Activated CD8-positive, alpha-beta memory T cell treated with anti-CD3 and anti-CD28 coated beads, Interleukin-2, amount 10 ng/mL, durations not matched to agents 7 days and 5 days (primary cell): ENCODE measurements around the gene TRAPPC10. TPM values are rescaled to one million over a fixed set of nuclear protein-coding genes. Genes with fewer than 3 reads are reported as not detected.

Experiments used
- ATAC-seq: fragments of 150-1000 bp; cut with Tn5 transposase; one replicate; pipeline ENCODE4 v1.10.0; 2021; ENCODE audit warnings: moderate library complexity
- CTCF ChIA-PET: fragments of 350-600 bp; sonication (Branson Sonifier 250); formaldehyde crosslinking; loops from one replicate; lab custom pipeline; 2021; ENCODE audit warnings: antibody characterized with exemption; lab: Charles Lee
- DNase-seq: peaks from one replicate; pipeline ENCODE4 v3.0.0-alpha.2; 2020
- H3K27ac Mint-ChIP-seq: one replicate; pipeline ENCODE4 v1.8.0; 2021; ENCODE audit warnings: mild to moderate bottlenecking, mixed read lengths
- H3K27me3 Mint-ChIP-seq: one replicate; pipeline ENCODE4 v1.8.0; 2021; ENCODE audit warnings: mixed read lengths
- H3K36me3 Mint-ChIP-seq: one replicate; pipeline ENCODE4 v1.8.0; 2021; ENCODE audit warnings: mild to moderate bottlenecking, mixed read lengths
- H3K4me1 Mint-ChIP-seq: one replicate; pipeline ENCODE4 v1.8.0; 2021; ENCODE audit warnings: mixed read lengths
- H3K4me3 Mint-ChIP-seq: one replicate; pipeline ENCODE4 v1.8.0; 2021; ENCODE audit warnings: mild to moderate bottlenecking, moderate library complexity, mixed read lengths
- H3K9me3 Mint-ChIP-seq: one replicate; pipeline ENCODE4 v1.8.0; 2022; ENCODE audit warnings: low read depth, mixed read lengths
- total RNA-seq, 2 experiments: library from RNA; stranded (reverse); gene quantifications; one replicate each; pipeline ENCODE4 v1.2.3, GENCODE V29; 2021

The TRAPPC10 gene
- total RNA-seq, 2 experiments from 2014 or later, result 71.5 to 71.7 TPM

GRCh38 chr21:43997766-43998742 is 14.1 kb upstream of the TRAPPC10 start:
- H3K4me1 Mint-ChIP-seq, result no peaks in the 10 kb centered on the region
- H3K4me3 Mint-ChIP-seq, result no peak overlapping the region
- H3K27me3 Mint-ChIP-seq, result peaks cover 13% of the 10 kb centered on the region
- DNase-seq, result no peak
- CTCF ChIA-PET, result interaction anchor here (0.8 to 1.4 kb wide), 3 partner anchors 18 to 189 kb away, joined by 3 to 5 read pairs (median 3); no protein-coding TSS in a partner anchor
- no peak for ATAC-seq
- H3K9me3 Mint-ChIP-seq, result no peaks in the 10 kb centered on the region
- H3K27ac Mint-ChIP-seq, result no peak overlapping the region
- H3K36me3 Mint-ChIP-seq, result no peaks in the 10 kb centered on the region

- H3K4me1 Mint-ChIP-seq, result no peaks in the 10 kb centered on the region
- CTCF ChIA-PET, result no interaction called here
- H3K9me3 Mint-ChIP-seq, result no peaks in the 10 kb centered on the region
Observed at GRCh38 chr21:44000360-44000759, 11.7 kb upstream of the TRAPPC10 start.

GRCh38 chr21:44002511-44002910 is 9.6 kb upstream of the TRAPPC10 start:
- Mint-ChIP-seq H3K27ac (no peak overlapping the region), H3K36me3 (no peaks in the 10 kb centered on the region), H3K9me3 (no peaks in the 10 kb centered on the region), H3K27me3 (peaks cover 4% of the 10 kb centered on the region), H3K4me3 (no peak overlapping the region), H3K4me1 (no peaks in the 10 kb centered on the region)
- DNase-seq (no peak), ATAC-seq (no peak)
- CTCF ChIA-PET, result interaction anchor here (1.3 kb wide), 1 partner anchor 10 kb away, joined by 3 read pairs; no protein-coding TSS in a partner anchor

More at GRCh38 chr21:44000360-44000759, 11.7 kb upstream of the TRAPPC10 start:
- H3K4me3 Mint-ChIP-seq, result no peak overlapping the region
- no peak for ATAC-seq
- no peak overlapping the region for H3K27ac Mint-ChIP-seq
- DNase-seq, result no peak
- H3K27me3 Mint-ChIP-seq, result peaks cover 11% of the 10 kb centered on the region
- H3K36me3 Mint-ChIP-seq, result no peaks in the 10 kb centered on the region

- H3K36me3 Mint-ChIP-seq, result no peaks in the 10 kb centered on the region
- no peaks in the 10 kb centered on the region for H3K27me3 Mint-ChIP-seq
- CTCF ChIA-PET, result interaction anchor here (1.3 kb wide), 1 partner anchor 11 kb away, joined by 3 read pairs; no protein-coding TSS in a partner anchor
- no peak for ATAC-seq
- no peak overlapping the region for H3K27ac Mint-ChIP-seq
- H3K9me3 Mint-ChIP-seq, result no peaks in the 10 kb centered on the region
- DNase-seq, result no peak
- H3K4me1 Mint-ChIP-seq, result no peaks in the 10 kb centered on the region
- H3K4me3 Mint-ChIP-seq, result no peak overlapping the region
Observed at GRCh38 chr21:44003307-44003966, 8.7 kb upstream of the TRAPPC10 start.

GRCh38 chr21:44005071-44005470 is 7.0 kb upstream of the TRAPPC10 start:
- no peaks in the 10 kb centered on the region for H3K27me3 Mint-ChIP-seq
- no peaks in the 10 kb centered on the region for H3K9me3 Mint-ChIP-seq
- CTCF ChIA-PET, result no interaction called here
- H3K4me3 Mint-ChIP-seq, result no peak overlapping the region
- DNase-seq, result no peak
- peaks cover 2% of the 10 kb centered on the region for H3K36me3 Mint-ChIP-seq
- H3K27ac Mint-ChIP-seq, result no peak overlapping the region
- H3K4me1 Mint-ChIP-seq, result peaks cover 2% of the 10 kb centered on the region
- ATAC-seq, result no peak

- no peak overlapping the region for H3K4me3 Mint-ChIP-seq
- no peak overlapping the region for H3K27ac Mint-ChIP-seq
- no peak for DNase-seq
Observed at GRCh38 chr21:44005593-44005992, 6.5 kb upstream of the TRAPPC10 start.

GRCh38 chr21:44006017-44006619 is 6.0 kb upstream of the TRAPPC10 start:
- no peak overlapping the region for H3K4me3 Mint-ChIP-seq
- ATAC-seq (no peak), DNase-seq (no peak)
- peaks cover 10% of the 10 kb centered on the region for H3K4me1 Mint-ChIP-seq
- CTCF ChIA-PET, result no interaction called here
- no peaks in the 10 kb centered on the region for H3K9me3 Mint-ChIP-seq
- H3K36me3 Mint-ChIP-seq, result peaks cover 3% of the 10 kb centered on the region
- no peak overlapping the region for H3K27ac Mint-ChIP-seq
- H3K27me3 Mint-ChIP-seq, result no peaks in the 10 kb centered on the region

More at GRCh38 chr21:44005593-44005992, 6.5 kb upstream of the TRAPPC10 start:
- no peak for ATAC-seq
- H3K9me3 Mint-ChIP-seq, result no peaks in the 10 kb centered on the region
- H3K4me1 Mint-ChIP-seq, result peaks cover 7% of the 10 kb centered on the region
- no peaks in the 10 kb centered on the region for H3K27me3 Mint-ChIP-seq
- H3K36me3 Mint-ChIP-seq, result peaks cover 2% of the 10 kb centered on the region
- CTCF ChIA-PET, result no interaction called here

GRCh38 chr21:44006656-44007055 is 5.5 kb upstream of the TRAPPC10 start:
- Mint-ChIP-seq H3K4me1 (peaks cover 13% of the 10 kb centered on the region), H3K4me3 (no peak overlapping the region), H3K27me3 (no peaks in the 10 kb centered on the region), H3K27ac (no peak overlapping the region), H3K36me3 (peaks cover 5% of the 10 kb centered on the region), H3K9me3 (no peaks in the 10 kb centered on the region)
- CTCF ChIA-PET, result interaction anchor here (1.0 kb wide), 1 partner anchor 31 kb away, joined by 3 read pairs; no protein-coding TSS in a partner anchor
- DNase-seq (no peak), ATAC-seq (no peak)

GRCh38 chr21:44010429-44010828 is 1.7 kb upstream of the TRAPPC10 start:
- Mint-ChIP-seq H3K4me1 (peaks cover 34% of the 10 kb centered on the region), H3K36me3 (peaks cover 16% of the 10 kb centered on the region), H3K9me3 (no peaks in the 10 kb centered on the region), H3K27me3 (no peaks in the 10 kb centered on the region), H3K4me3 (no peak overlapping the region), H3K27ac (no peak overlapping the region)
- DNase-seq (no peak), ATAC-seq (no peak)
- CTCF ChIA-PET, result no interaction called here

- H3K4me1 Mint-ChIP-seq, result peaks cover 40% of the 10 kb centered on the region
- ATAC-seq (no peak), DNase-seq (no peak)
- H3K4me3 Mint-ChIP-seq, result peak overlapping the region; percentile 79
- peaks cover 16% of the 10 kb centered on the region for H3K36me3 Mint-ChIP-seq
- CTCF ChIA-PET, result interaction anchor here (0.9 to 1.4 kb wide), 2 partner anchors 11 to 80 kb away, joined by 3 read pairs; no protein-coding TSS in a partner anchor
- no peaks in the 10 kb centered on the region for H3K9me3 Mint-ChIP-seq
- no peaks in the 10 kb centered on the region for H3K27me3 Mint-ChIP-seq
- peak overlapping the region; percentile 87 for H3K27ac Mint-ChIP-seq
Observed at GRCh38 chr21:44011123-44011522, 986 bp upstream of the TRAPPC10 start.

- Mint-ChIP-seq H3K36me3 (peaks cover 16% of the 10 kb centered on the region), H3K4me3 (peak overlapping the region; percentile 97), H3K9me3 (no peaks in the 10 kb centered on the region), H3K4me1 (peaks cover 51% of the 10 kb centered on the region), H3K27me3 (no peaks in the 10 kb centered on the region), H3K27ac (peak overlapping the region; percentile 89)
- CTCF ChIA-PET, result interaction anchor here (0.9 to 2.5 kb wide), 7 partner anchors 9 to 285 kb away, joined by 3 to 19 read pairs (median 4); no protein-coding TSS in a partner anchor
- DNase-seq (peak; percentile 93), ATAC-seq (peak; percentile 81)
Observed at GRCh38 chr21:44012474-44013379, 618 bp downstream of the TRAPPC10 start.
